Activated T-cell treated with anti-CD3 and anti-CD28 coated beads for 48 hours (primary cell): Measurements from ENCODE around the gene HOPX.
"Not testable (repeated sequence)": the region's sequence is repeated elsewhere in the genome, so short reads cannot be mapped to it uniquely, and the experiment has no call there.

Experiments
- DNase-seq: peaks from one replicate; pipeline ENCODE4 v3.0.0-alpha.2; 2020; ENCODE audit warnings: low read depth

HOPX gene

DNA sequence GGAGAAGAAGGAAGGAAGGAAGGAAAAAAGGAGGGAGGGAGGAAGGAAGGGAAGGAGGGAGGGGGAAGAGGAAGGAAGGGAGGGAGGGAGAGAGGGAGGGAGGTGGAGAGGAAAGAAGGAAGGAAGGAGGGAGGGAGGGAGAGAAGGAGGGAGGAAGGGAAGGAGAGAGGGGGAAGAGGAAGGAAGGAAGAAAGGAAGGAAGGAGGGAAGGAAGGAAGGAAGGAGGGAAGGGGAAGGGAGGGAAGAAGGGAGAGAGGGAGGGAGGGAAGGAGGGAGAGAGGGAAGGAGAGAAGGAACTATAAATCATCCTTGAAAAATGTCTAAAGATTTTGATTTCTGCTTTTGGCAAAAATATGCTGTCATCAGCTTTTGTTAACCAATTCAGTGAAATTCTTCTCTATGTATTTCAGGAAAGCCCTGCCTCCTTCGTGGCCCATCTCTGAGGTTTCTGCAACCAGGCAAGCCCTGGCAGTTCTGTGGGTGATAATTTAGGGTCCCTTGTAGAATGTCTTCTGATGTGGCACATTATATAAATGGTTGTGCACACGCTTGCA, 7.1 kb upstream of the HOPX start:
- DNase-seq, result no peak

DNA sequence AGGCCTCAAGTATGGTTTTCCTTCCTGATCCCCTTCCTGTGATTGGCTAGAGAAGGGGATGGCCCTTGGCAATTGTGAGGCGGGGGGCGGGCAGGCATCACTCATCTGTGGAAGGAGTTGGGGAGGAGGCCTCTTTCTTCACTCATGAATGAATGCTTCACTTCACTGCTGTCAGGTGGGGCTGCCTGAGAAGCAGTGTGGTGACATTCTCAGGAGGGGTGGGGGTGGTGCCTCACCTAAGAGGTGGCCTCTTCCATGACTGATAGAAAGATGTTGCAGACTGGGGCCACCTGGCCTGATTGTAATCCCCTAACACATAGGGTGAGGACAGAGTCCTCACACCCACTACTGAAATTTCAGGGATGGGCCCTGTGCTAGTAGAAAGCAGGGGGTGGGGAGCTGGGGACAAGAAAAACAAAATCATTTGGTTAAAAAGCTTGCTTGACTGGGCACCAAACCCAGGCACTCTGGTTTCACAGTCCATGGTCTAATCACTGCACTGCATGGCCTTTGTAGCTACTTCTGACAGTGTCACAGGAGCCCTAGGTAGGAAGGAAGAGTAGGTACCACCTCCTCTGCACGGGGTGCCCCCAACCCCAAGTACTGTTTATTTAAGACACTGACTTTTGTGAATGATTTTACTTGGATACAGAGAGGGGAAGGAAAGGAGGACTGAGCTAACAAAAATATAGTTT, 5.6 kb upstream of the HOPX start:
- no peak for DNase-seq

DNA sequence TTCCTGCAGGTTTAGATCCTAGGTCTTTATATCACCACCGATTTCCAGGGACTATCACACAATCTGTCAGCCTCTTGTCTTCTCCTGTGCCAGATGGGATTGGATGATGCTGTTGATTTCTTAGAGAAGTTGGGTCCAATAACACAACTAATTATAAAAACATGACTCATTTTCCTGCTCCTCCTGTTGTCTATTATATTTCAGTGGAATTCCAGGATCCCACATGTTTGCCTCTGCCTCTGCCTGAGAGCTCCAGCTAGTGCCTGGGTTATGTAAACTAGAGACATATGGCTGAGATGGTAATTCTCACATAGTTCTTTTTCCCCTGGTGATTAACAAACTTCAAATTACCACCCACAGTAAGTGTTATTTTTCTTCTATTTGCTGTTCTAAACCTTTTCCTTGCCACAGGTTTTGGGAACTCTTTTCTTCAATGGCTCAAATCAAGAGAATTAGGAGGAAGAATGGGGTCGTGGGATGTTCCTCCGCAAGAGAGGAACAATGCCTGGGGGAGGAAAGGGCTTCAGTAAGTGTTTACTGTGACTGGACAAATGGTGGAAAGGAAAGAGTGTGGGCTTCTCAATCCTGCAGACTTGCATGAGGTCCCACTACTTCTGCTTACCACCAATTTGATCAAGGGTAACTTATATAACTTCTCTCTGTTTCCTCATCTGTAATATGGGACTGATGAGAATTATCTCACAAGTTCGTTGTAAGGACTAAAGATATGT, 3.4 kb upstream of the HOPX start:
- no peak for DNase-seq

DNA sequence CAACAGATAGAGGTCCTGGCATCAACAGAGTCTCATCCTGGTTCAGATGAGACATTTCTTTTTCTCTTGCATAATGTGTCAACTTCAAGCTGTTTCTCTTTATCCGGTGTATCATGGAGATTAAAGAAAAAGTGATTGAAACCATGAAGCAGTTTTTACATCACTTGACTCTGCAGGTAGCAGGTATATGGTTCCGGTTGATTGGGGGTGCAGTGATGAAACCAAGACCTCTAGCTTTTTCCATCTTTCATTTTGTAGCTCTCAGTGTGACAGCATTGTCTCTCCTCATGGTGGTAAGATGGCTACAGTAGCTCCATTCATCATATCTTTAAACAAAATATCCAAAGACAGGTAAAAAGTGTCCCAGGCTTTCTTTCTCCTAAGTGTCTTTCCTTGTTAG, 2.4 kb upstream of the HOPX start:
- DNase-seq, result no peak

DNA sequence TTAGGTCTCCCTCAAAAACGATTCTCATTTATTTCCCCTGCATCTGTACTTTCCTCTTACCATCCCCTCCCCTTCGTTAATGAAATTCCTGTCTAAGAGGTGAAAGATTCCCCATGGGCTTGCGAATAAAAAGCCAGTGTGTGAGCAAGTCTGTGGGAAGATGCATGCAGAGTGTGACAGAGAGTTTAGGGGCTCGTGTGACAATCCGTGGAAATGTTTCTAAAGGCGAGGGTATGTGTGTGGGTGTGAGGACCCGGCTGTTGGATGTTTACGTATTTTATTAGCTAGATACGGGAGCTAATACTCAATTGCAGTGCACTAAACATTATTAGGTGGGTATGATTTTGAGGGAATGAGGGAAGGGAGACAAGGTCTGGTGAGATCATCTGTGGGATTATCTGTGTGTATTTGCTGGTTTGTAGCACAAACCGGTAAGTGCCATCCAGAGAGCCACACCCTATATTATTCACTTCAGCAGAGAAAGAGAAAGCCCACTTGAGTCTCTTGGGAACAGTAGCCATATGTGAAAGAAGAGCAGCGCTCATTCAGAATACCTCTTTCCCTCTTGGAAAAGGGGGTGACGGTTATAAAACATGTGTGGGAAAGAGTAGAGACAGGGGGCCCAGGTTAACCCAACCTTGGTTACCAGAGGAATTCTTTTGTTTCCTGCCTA, 893 bp upstream of the HOPX start:
- no peak for DNase-seq

DNA sequence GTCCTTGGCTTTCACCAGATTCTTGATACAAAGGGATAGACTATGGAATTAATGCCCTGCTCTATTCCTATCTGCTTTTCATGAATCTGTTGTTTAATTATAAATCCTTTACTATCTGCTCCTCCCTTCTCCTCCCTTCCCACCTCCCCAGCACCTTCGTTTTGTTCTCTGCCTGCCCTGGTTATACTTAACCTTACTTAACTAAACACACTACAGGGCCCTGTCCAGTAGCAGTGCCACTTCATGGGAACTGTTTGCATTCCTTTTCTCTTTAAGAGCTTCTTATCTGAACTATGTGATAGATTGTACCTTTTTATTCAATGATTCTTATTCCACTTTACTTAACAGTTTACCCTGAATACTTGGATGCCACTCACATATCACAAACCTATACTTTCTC, 830 bp downstream of the HOPX start:
- DNase-seq, result no peak

DNA sequence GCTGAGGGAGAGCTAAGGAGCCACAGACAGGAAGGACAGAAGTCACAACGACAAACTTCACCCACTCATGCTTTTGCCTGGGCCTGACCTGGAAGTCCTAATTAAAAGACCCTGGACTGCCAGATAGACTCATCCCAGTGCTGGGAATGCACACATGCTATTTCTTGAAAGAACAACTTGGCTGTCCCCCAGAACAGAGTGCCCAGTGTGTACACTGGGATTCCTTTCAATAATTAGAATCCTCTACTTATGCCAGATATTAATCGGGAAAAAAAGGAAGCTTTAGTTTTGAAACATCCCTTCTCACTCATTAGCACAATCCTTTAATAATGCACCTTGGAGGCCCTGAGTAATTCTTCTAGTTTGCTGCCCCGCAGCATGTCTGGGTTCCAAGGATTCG, 3.4 kb downstream of the HOPX start:
- no peak for DNase-seq

DNA sequence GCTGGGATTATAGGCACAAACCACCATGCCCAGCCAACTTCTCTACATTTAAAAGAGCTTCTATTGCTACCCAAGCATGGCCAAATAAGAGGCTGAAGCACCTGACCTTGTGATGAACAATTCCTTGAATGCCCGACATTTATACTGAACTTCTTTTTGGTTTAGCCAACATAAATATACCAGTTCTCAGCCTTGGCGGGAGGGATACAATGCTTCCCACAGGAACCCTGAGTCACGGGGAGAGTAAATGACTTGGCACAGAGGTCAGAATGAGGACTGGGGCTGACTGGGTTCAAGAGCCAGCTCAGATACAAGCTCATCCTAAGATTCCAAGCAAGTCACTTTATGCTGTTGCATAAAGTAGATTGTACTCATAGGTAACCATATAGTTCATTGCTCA, 6.1 kb downstream of the HOPX start:
- DNase-seq, result no peak

DNA sequence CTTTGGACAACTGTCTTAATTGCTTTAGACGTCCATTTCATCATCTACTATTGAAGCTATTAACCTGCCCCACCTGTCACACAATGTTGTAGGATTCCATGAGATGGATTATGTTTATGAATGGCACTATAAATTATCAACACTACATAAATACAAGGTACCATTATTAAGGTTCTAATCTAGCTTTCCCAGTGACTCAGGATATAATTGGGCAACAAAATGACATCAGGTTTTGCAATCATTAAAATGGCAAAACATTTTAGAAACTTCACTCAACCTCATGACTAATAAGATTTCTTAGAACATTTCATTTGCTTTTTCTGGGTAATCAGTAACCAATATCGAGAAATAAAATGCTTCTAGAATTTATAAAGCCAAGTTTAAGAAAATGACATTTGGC, 9.2 kb downstream of the HOPX start:
- no peak for DNase-seq

DNA sequence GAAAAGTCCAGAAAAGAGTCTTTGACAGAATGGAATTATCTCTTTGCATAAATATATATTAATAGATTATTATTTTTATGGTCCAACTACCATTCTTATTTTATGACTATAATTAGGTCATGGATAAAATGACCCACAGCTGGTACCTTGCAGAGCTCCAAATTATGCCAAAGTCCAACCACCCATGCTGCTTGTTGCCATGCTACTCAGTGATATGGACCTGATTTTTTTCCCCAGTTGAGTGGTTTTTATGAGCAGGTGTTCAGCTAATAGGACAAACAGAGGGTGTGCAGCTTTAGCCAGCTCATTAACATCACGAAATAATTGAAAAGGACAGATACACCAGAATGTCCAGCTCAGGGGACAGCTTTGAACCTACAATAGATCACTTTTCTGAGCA, 9.7 kb downstream of the HOPX start:
- DNase-seq, result no peak

DNA sequence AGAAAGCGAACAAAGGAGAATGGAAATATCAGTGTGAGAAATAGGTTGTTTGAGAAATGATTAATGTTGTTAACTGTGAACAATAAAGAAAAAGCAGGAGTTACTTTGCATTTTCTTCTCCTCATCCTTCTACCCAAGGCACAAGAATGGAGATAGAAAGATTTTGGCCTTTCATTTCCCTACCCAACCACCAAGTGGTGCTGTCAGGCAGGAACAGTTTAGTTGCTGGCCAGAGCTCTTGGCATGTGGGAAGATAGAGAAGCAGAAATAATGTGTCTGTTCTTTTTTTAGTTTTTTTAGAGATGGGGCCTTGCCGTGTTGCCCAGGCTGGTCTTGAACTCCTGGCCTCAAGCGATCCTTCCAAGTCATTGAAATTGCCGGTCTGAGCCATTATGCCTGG, 12.8 kb downstream of the HOPX start:
- no peak for DNase-seq

DNA sequence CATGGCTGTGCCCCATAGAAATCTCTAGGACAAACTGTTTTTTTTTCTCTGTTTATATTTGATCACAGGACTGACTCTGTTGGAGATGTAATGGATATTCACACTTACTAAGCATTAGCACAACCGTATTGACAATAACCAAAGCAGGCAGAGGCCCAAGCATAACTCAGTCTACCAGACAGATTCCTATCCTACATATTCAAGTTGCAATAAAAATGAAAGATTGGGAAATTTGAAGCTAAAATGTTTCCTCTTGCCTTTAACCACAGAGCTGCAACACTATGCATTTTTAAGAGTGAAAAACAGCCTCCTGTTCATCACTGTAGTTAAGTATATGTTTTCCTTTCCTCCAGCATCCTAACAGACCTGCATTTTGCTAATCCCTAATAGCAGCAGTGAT, 13.7 kb downstream of the HOPX start:
- not testable (repeated sequence) for DNase-seq

DNA sequence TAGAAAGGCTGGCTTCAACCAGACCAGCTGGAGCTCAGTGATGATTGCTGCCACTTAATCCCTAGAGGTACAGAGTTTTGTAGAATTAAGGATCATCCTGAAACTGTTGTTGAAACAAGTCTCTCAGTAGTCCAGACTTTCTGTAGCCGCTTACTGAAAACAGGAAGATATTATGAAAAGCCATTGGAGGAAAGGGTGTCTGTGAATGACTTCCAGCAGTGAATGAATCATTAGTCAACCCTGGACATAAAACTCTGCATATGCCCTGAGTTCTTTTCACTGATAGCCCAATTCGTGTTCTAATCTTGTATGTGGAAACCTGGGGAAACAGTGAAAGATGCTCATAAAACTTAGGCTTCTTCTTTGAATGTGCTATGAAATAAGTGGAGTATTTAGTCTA, 14.8 kb downstream of the HOPX start:
- no peak for DNase-seq

DNA sequence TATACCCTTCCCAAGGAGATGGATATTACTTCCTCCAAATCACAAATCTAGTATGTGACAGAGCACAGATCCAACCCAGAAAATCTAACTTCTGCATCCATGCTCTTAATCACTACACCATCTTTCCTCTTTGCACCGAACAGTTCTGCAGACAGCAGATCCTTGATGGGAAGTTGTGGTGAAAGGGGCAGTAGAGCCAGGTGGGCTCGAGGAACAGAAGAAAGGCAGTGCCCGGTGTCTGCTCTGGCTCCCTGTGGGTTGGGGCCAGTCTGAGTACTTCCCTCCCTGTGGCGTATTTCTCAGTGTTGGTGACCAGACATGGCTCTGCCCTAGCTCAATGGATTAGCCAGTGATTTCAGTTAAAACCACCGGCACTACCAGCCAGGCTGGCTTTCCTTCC, 15.3 kb downstream of the HOPX start:
- no peak for DNase-seq

DNA sequence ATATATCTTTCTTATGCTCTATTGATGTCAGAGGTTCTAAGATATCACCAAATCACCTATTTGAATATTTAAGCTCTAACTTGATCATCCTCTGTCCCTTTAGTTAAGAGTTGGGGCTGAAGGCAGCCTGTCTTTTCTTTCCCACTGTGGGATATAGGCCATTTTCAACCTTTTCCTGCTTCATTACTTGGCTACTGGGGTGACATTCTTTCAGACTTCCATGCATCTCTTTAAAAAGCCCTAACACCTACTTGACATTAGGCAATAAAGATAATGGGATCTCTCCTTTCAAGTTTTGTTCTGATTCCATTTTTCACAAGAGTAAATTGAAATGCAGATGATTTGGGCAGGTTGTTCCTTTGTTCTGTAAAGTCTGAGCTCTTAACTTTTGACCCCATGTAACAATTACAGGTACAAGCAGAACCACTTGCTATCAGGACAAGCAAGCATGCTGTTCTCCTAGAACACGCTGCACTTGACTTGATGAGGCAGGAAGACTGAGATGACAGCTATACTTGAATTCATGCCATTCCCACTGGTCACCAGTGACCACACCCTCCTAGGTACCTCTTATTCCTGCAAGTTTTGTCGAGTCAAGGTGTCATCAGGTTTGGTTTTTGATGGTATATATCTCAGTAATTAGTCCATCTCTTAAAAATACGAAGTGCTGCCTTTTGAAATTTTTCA, 18.2 kb downstream of the HOPX start:
- no peak for DNase-seq

DNA sequence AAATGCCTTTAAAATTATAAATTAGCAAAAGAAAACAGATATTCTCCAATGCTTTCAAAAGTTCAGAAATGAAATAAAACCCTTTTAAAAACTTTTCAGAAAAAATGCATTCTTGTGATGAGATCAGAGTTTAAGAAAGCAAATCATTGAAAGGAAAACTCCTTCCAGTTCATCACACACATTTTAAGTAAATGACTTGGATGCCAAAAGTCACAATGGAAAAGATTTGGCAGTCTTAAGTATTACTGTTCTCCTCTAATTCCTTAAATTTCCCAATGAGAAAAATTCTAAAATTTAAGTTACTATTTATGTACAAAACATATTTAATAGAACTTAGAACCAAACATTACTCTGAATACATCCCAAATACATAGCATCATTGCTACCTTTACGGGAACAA, 21.1 kb downstream of the HOPX start:
- no peak for DNase-seq

DNA sequence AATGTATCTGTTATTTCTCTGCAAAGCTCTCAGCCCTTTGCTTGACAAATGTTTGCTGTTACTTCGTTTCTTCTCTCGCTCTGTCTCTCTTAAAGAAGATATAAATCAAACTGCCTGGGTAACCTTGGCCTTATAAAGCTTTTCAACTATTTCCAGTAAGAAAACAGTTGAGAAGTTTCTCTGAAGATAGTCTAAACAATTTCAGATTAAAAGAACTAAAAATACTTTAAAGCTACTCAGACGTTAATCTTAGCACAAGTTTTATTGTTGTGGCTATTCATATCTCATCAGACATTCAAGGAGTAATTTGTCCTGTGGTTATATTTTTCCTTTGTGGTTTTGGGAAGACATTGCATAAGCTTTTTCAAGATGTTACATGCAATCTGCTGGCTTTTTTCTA, 22.6 kb downstream of the HOPX start:
- no peak for DNase-seq

DNA sequence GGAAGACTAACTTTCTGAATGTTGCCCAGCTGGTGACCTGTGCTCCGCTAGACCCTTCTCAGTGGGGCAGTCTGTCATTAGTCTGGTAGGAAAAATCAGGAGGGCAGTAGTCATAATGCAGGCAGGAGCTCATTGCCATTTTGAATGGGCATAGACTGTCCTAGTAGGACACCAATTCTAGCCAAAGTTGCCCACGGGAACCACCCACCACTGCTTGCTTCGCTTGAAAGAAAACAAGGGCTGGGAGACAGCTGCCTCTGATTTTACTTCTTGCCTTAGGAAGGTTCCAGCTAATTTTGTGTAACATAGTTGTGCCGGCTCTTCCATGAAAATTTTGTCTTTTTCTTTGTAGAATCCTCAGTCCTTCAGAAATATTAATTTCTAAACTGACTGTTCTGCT, 23.3 kb downstream of the HOPX start:
- DNase-seq, result no peak

DNA sequence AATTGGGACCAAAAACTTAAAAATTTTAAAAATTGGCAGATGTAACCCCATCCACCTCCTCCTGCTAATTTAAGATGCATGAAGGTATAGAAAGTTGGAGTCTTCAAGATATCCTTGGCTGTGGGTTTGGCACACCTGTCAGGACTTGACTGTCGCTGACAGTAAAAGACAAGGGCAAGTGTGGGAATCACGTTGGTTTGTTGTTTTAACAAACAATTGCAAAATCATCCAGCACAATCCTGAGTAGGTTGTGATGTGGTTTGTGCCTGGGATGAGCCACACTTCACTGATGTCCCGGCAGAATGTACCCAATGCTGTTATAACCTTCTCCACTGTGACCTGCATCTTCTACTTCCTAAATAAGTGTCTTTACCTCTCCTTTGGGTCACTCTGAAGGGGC, 24.0 kb downstream of the HOPX start:
- DNase-seq, result no peak

DNA sequence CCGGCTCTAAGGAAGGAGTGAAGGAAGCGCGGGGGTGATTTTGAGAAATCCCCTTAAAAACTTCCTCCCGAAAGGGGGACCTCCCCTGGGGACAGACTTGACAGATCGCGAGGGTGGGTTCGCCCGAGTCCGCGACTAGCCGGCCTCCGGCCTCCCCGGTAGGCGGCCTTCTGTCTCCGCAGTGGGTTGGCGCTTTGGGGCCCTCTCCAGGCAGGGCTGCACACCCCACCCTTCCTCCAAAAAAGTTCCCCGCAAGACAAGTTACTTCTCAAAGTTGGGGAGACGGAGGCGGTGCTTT, 24.8 kb downstream of the HOPX start:
- DNase-seq, result peak; percentile 48

DNA sequence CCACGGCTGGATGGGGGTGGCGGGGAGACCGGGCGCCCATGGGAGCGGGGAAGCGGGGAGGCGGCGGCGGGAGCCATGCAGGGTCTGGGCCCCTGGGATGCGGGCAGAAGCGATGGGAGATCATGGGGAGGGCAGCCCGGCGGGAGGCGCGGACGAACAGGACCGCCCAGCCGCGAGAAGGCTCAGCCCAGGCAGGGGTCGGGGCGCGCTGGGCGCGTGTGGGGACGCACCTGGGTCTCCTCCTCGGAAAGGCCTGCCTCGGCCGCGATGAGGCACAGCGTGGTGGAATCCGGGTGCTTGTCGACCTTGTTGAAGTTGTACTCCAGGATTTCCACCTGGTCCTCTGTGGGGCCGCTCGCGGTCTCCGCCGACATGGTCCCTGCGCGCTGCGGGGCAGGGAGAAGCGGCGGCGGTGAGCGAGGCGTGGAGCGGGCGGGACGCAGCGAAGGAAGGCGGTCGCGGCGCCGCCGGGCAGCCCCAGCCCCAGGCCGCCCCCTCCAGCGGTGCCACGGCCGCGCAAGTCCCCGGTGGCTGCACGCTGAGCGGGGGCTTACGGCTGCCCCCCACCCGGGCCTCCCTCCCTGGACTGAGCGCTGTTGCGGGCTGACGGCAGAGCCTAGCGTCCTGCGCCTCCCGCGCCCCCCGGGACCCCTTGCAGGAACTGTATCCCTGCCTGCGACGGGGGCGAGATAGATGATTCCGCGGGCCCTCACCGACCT, 25.3 kb downstream of the HOPX start:
- peak; percentile 22 for DNase-seq

DNA sequence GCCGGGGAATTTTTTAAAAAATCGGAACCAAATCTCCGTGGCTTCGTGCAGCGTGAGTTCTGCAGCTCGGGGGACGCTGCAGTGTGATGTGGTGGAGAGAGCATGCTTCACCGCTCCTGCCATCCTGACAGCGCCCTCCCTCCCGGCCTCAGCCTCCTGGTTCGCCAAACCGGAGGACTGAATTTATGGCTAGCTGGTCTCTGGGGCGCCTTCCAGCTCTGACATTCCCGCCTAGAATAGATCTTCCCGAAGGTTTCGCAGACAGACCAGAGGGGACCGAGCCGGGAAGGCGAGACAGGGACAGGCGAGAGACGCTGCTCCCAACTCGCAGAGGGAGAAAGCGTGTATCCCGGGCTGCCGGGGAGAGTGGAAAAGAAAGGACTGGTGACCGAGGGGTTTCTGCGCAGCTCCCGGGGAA, 25.9 kb downstream of the HOPX start:
- no peak for DNase-seq
